ENCODE measurements around the gene XPR1.

XPR1 gene

DNA sequence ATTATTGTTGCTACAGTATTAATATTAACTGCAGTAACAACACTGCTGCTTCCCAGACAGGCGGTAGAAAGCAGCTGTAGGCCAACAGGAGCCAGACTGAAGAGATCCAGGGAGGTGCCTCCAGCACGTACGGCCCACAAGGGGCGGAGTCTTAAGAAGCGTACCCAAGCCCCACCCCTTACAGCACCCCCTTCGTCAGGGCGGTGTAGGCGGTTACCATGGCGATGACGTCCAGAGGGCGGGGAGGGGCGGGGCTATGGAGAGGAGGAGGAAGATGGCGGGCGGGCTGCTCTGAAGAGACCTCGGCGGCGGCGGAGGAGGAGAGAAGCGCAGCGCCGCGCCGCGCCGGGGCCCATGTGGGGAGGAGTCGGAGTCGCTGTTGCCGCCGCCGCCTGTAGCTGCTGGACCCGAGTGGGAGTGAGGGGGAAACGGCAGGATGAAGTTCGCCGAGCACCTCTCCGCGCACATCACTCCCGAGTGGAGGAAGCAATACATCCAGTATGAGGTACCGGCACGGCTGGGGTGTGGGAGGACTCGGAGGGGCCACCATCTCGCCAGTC, at the start of gene XPR1:
Gene XPR1 (plus strand): TSS at position 257 of the 560 bp plus-strand sequence. CDS start 180 bp downstream, at position 437.
- DNase-seq = peak; percentile 99

DNA sequence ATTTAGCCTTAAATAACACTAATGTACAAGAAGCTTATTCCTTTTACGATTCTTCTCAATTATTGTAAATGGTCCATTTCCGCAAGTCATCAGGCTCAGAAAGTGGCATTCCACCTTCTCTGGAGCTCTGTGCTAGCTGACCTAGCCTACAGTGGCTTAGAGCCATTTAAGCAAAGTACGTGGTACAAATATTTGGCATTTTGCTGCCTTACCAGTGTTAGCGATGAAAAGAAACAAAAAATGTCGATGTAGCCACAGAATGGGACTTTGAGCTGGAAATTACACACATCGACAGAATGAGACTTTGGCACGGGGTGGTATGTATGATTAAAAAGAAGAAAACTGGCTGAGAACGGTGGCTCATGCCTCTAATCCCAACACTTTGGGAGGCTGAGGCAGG, 47.0 kb upstream of the XPR1 start:
- no peak for DNase-seq

DNA sequence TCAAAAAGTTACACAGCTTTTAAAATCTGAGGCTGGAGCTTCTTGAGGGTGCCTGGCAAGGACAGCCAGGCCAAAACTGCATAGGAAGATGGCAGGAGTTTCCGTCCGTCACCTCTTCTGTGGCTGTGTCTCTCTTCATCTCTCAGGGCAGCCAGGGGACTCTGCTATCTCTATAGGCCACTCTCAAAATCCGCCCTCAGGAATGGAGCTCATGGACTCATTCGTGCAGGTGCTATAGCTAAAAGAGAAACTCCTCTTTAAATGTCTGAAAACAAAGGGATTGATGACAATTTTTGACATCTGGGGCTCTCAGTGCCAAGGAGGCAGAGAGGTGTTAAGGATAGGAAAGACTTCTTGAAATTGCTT, 45.8 kb upstream of the XPR1 start:
- no peak for DNase-seq

DNA sequence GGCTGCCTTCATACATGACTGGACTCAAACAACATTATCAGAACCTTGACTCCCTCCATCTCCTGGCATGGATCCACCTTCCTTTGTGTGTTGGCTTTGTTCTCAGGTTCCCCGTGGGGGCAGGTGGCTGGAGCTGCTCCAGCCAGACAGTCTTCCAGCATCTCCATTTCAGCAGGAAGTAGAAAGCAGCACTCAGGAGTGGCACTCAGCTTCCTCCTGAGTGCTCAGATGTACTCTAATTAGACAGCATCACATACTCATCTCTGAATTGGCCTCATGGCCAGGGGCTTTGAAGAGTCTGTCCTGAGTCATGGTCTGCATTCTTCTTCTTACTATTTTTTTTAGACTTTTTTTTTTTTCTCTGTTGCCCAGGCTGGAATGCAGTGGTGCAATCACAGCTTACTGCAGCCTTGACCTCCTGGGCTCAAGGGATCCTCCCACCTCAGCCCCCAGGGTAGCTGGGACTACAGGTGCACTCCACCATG, 45.1 kb upstream of the XPR1 start:
- no peak for DNase-seq

DNA sequence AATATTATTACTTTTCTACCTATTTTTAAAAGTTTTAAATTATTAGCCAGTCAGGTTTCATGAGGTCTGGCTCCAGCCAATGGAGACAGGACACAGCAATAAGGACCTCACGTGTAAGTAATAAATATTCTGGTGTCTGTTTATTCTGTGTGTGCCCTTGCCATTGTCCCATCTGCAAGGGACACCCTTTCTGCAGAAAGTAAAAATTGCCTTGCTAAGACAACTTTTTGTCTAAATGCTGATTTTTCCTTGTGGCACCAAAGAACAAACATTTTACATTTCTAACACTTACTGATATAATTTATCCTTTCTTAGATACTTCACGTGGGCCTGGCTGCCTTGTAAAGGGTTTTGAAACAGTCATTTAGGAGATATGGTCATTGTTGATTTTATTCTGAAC, 43.7 kb upstream of the XPR1 start:
- no peak for DNase-seq

DNA sequence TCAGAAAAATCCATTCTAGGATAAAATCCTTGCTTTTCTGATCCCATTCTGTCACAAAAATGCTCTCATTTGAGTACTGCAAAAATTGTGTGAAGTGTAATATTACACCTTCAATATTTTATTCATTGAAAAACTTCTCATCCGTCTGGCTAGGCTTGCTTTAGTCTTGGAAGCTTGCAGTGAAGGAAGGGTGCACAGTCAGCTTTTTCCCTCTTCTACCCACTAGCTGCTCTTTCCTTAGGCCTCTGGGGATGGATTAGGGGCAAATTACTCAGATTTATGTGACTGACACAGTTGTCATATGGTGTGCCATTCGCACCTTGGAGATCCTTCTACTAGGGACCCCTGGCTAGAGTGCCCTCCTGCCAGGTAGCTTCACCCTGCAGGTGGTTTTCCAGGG, 40.9 kb upstream of the XPR1 start:
- no peak for DNase-seq

DNA sequence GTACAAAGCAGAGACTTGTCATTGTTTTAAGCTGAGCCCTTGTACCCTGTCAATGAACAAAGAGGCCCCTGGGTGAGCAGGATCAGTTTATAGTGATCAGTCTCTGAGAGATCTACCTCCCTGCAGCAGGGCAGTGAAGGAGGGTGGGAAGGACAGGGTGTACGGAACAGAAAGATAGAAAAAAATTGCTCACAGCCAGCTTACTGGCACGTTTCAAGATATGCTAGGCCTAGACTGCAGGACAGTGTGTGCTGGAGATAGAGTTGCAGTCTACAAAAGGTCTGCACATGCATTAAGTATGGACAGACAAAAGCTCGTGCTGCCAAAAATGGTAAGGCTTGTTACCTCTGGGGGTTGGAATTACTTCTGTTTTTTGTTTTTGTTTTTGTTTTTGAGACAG, 38.4 kb upstream of the XPR1 start:
- no peak for DNase-seq

DNA sequence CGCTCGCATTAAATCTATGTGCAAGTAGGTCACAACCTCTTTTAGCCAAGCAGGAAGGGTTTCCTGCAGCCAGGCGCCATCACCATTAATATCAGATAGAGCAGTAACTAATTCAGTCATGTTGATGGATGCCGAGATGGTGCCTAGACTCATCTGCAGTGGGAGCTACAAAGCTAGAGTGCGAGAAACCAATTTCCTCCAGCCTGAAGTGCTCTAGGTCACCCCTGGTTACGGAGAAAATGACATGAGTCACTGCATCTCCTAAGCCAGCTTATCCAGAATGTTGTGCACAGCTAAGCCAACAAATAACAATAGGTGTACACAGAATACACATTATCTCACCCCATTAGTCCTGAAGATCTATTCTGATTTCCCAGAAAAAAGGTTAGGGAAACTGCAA, 37.1 kb upstream of the XPR1 start:
- no peak for DNase-seq

DNA sequence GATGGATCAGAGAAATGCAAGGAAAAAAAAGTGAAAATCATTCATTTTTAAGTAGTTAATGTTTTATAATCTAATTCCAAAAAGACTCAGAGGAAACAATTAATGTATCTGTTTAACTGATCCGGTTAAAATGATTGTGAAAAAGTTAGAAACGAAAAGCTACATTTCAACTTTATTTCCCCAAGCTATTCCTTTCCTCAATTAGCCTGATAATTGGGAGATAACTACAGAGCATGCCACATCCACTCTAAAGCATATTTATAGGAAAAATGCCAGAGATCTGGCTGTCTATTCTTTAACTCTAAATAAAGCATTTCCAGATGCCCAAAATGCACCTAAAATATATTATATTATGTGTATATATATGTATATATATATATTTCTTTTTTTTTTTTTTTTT, 35.9 kb upstream of the XPR1 start:
- no peak for DNase-seq

DNA sequence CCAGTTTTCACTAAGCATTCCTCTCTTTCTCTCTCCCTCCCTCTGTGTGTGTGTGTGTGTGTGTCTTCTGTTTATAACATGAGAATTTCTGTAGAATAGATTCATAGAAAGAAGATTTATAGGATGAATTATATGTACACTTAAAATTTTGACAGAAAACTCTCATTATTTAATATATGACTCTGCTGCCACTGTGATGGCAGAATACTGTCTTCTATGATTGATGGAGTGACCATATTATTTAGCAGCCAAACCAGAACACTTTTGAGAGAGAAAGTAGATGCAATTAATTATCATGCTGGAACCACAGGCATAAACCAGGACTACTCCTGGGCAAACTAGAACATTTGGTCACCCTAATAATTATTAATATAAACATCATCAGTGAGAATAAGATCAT, 34.3 kb upstream of the XPR1 start:
- no peak for DNase-seq

DNA sequence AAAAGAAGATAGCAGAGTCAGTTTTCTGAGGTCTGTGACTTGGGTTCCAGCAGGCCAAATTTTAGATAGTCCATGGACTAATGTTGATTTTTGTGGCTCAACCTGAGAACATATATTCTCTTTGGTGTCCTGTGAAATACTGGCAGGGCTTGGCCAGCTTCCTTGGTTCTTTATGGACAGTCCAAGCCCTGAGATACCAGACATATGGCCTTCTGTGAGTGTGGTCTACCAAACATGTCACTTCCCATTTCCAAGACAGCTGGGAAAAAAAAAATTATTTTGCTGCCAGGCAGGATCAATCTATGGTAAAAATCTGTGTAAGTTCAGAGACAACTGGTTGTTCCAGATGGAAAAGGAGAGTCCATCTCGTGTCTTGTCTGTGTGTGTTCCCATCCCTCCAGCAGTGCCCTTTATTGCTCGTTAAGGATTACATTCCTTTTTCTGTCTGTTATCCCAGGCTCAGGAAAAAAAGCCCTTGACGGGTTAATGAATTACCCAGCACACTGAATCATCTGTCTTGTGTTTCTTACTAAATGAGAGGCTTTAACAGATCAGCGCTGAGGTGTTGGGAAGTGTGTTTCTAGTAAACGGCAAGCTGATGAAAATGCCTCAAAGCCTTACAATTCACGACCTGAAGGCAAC, 33.4 kb upstream of the XPR1 start:
- no peak for DNase-seq

DNA sequence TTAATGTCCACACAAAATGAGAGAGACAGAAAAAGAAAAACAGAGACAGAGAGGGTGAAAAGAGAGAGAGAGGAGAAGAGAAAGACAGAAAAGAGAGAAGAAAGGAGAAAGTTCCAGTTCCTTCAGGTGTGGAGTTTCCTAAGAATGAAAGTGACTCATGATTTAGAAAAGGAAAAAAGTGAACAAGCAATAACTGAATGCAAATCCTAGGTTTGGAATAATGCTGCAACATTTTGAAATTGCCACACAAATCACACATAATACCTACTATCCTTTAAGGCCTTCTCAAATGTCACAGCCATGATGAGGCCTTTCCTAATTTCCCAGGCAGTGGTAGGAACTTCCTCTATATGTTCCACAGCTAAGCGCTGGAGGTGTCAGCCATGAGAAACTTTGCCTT, 31.5 kb upstream of the XPR1 start:
- DNase-seq = no peak

DNA sequence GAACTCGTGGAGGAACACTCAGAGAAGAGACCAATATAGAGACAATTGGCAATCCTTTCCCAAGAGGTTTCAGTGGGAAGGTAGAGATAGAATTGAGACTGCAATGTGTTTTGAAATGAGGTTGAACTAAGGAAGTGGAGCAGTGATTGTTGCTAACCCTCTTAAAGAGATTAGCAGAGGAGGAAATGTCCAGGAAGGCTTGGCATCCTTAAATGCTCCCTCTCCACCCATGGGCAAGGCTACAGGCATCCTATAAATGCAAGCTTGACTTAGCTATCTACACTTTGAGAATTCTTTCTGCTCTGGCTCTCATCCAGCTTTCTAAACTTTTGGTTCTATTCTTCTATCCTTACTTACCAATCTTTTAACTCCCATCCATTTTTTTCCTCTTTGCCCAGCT, 30.3 kb upstream of the XPR1 start:
- no peak for DNase-seq

DNA sequence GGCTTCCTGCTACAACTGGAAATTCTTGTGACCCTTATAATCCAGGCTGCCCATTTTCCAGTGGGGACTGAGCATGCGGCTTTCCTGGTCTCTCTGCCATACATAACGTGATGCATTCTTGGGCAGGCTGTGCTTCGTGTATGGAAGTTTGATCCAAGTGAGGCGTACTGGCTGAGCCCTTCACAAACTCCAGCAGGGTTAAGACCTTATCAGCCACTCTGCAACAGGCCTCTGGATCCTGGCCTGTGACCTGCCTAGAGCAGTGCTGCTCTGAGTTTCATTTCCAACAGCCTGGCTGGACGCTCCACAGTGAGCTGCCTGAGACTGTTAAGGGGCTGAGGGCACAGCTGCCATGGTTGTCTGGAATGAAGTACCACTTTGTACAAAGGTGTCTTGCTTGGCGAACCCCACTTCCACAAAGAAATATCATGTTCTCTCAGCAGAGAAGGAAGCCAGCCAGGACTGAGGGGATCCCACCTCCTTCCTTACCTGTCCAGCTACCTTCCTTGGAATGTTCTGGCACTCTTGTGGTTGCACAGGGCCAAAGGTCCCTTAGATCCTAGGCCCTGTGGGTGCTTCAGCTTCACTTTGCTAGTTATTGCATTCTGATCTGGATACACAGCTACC, 28.5 kb upstream of the XPR1 start:
- no peak for DNase-seq

DNA sequence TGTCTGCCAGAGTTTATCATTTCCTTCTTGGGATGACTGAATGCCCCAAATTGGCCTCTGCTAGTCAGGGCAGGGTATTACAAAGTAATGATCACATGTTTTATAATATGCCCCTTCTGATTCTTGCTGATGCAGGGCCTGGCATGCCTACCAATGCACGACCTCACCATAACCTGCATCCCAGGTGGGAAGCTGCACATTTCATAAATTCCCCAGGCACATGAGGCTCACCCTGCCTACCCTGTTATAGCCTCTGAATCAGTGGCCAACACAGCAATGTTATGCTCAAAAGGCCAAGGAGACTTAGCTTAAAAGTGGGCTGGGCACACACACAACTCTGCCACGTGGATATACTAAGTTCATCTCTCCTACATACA, 28.0 kb upstream of the XPR1 start:
- DNase-seq = no peak

DNA sequence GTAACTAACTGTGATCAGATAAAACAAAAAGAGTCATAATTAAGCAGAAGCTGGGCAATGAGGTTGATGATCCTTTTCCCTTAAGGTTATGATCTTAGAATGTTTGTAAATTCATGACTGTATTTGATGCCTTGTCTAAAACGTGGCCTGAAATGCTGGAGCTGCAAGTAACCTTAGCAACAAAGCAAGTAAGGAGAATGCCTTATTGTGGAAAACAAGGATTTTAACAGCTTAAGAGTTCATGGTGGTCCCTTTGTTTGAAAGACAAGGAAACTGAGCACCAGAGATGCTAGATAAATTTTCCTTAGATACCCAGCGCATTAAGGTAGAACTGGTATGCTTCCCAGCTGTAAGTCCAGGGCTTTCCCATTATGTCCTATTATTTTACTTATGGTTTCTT, 25.7 kb upstream of the XPR1 start:
- no peak for DNase-seq

DNA sequence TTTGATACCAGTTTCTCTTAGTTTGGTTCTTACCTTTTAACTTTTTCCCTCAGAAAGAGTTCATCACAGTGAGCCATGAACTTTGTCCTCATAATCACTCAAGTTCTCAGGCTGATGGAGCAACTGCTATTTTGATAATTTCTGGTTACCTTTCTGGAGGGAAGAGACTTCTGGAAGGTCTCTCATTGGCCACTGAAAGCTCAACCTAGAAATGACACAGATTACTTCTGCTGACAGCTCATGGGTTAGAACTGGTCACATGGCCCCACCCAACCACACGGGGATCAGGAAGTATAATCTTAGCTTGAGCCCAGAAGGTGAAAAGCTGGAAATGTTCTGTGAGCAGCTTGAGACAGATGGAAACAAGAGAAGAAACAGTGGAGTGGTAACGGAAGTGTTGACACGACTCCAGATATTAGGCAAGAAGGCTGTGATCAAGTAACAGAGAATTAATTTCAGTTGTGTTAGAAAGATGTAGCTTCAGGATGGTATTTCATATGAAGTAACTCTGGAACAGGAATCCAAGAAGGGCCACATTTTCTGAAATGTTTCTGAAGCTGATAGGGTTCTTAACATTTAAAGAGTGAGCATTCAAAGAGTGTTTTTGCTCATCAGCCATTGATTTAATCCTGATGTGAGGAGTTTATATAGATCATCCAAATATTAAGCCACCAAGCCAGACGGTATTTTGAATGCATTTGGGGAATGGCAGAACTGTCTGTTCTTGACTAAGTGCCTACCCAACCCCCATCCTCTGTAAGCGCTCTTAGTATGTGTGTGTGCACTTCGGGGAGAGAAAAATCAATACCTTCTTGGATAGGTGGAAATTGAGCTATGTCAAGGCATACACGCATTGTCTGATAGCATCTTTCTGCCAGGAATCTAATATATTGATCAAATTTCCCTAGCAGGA, 21.9 kb upstream of the XPR1 start:
- DNase-seq = no peak

DNA sequence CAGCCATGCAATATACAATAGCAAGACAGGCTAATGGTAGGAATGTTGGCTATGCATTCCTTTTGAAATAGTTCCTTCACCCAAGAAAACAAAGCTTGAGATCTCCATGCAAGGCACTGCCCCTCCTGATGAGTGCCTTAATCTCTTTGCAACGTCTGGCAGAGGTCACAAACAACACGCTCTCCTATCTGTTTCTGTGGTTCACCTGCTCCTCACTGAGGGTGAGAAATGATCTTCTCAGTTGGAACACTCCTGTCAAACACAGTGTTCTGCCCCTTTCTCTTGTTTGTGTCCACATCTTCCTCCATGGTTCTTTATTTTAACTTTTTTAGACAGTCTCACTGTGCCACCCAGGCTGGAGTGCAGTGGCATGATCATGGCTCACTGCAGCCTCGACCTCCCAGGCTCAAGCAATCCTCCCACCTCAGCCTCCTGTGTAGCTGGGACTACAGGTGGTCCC, 21.2 kb upstream of the XPR1 start:
- no peak for DNase-seq

DNA sequence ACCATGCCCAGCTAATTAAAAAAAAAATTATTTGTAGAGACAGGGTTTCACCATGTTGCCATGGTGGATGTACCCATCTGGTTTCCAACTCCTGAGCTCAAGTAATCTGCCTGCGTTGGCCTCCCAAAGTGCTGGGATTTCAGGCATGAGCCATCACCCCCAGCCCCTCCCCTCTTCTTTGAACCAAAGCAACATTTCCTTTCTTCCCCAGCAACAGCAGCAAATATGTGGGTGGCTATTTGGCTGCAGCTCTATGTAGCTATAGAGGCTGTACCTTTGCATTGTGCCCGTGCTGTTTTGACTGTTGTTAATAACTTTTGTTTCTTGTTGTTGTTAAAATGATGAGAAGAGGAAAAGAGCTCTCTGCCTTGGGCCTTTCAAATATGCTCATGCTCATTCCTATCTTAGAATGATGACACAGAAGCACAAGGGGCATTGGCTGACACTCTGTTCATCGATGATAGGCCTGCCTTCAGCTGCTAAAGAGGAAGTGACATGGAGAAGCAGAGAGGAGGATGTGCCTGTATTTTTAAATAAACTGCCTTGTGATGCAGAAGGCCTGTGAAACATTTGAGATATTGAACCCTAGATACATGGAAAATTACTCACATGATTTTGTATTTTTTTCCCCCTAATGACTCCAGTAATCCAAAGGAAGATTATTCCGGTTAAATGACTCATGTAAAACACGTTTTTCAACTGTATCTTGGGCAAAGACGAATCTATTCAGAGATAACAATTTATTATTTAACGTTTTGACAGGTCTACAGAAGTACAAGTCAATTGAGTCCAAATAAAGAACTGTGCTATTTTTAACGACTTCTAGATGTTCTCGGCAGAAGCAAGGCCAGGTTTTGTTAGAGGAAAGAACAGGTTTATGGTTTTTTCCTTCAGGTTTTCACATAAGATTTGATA, 20.5 kb upstream of the XPR1 start:
- no peak for DNase-seq

DNA sequence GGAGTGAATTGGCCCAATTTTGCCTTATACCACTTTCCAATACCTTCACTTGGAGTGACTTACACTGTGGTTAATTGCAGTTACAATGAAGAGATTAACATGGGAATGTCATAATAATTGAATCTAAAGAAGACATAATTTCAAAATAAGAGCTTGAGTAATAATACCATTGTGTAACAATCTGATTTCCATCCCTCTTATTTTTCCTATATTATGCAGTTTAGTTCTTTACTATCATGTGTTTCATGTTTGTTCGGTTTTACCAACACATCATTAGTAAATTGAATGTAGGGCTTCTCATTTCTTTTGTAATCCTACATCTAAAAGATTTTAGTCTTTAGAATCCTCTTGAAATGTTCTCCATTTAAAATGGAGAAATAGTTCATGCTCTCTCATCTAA, 19.2 kb upstream of the XPR1 start:
- no peak for DNase-seq

DNA sequence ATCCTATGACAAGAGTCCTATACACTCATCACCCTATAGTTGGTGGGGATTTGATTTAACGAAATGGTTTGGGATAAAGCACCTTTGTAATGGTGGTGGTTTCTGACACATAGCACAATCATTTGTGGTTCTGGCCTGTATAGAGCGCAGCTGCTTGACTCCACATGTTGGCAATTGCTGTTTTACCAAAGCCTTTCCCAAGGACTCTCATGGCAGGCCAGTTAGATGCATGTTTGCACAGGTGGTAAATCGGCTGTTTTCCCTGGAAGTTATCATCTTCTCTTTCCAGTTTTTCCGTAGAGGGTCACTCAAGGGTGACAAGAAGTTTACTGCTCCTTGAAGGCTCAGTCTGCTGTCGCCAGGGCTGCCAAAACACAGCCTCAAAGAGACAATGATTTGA, 17.1 kb upstream of the XPR1 start:
- DNase-seq = no peak

DNA sequence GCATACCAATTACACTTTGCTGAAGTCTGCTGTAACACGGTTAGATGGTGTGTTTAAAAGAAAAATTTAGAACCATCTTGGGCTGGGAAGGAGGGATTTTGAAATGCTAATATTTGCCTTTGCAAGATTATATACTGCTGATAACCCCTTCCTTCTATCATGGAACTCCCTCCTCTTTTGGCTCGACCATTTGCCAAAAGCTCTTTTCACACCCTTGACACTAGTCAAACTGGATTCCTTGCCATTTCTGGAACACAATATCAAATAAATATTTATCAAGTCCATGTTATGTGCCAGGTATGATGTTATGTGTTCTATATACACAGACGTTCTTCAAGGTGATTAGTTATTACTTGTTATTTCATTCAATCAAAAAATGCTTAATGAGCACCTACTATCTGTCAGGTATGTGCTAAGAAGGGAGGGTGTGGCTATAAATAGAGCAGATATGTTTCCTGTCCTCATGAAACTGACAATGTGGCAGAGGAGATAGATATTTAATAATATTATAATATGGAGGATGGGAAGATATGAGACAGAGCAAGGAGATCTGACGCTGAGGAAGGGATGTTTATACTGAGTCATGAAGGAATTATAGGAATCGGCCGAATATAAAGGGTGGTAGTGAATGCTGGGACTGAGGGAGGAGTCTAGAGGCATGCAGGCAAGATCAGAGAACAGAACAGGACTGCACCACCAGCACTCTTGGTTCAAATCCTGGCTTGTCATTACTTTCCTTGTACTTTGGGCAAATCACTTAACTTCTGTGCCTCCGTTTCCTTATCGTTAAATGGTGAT, 16.1 kb upstream of the XPR1 start:
- DNase-seq = no peak
